Erythroblast (primary cell): ENCODE data around the gene ESAM.

Experiments
- GATA1 ChIP-seq: IDR thresholded peaks from 2 replicates; pipeline ENCODE4 v1.6.1; 2011; ENCODE audit warnings: low read depth, mild to moderate bottlenecking, control low read depth, low read length, moderate library complexity
- POLR2A ChIP-seq: IDR thresholded peaks from 2 replicates; pipeline ENCODE4 v1.6.1; 2011; ENCODE audit warnings: mild to moderate bottlenecking, low read length

DNA sequence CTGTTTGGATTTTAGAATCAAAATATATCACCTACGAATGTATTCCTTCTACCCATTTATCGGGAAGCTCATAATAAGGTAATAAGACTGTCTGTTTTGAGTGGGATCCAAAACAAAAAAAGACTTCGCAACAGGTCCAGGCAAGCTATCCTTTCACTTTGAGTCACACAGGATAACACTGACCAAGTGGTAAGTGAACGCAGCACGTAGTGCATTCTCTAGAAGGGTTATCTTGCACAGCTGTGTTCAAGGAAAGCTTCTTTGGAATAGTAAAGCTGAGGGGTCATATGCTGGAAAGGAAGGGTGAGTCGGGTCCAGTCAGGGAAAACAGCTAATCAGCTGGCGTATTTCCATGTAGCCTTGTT is 44.7 kb downstream of the ESAM start:
- TF ChIP-seq POLR2A (no peak), GATA1 (no peak)
